Hepatocyte (in vitro differentiated cells): ENCODE data around the gene IP6K3. TPM values are rescaled to one million over a fixed set of nuclear protein-coding genes. Genes with fewer than 3 reads are reported as not detected.

Experiments used
- DNase-seq: peaks from one replicate; pipeline ENCODE4 v3.0.0-alpha.2; 2016; ENCODE audit warnings: low spot score
- H2AFZ ChIP-seq: fragments of 200-600 bp; sonication (generic); 2 replicates; pipeline ENCODE4 v1.6.0; 2016; ENCODE audit warnings: antibody characterized with exemption, mild to moderate bottlenecking
- H3K27ac ChIP-seq: fragments of 200-600 bp; sonication (generic); 2 replicates; pipeline ENCODE4 v1.5.1; 2016; ENCODE audit warnings: mild to moderate bottlenecking
- H3K27me3 ChIP-seq: fragments of 200-600 bp; sonication (generic); 2 replicates; pipeline ENCODE4 v1.6.1; 2016
- H3K36me3 ChIP-seq: fragments of 200-600 bp; sonication (generic); replicated peaks from 2 replicates; pipeline ENCODE4 v1.5.1; 2016; ENCODE audit warnings: low read depth; ENCODE audit not compliant: insufficient read depth
- H3K4me1 ChIP-seq: fragments of 200-600 bp; sonication (generic); 2 replicates; pipeline ENCODE4 v1.5.1; 2016; ENCODE audit warnings: mild to moderate bottlenecking, moderate library complexity; ENCODE audit not compliant: insufficient read depth
- H3K4me2 ChIP-seq: fragments of 200-600 bp; sonication (generic); 2 replicates; pipeline ENCODE4 v1.6.0; 2016
- H3K4me3 ChIP-seq: fragments of 200-600 bp; sonication (generic); 2 replicates; pipeline ENCODE4 v1.5.1; 2016; ENCODE audit warnings: mild to moderate bottlenecking
- H3K79me2 ChIP-seq: fragments of 200-600 bp; sonication (generic); 2 replicates; pipeline ENCODE4 v1.6.0; 2017; ENCODE audit warnings: mild to moderate bottlenecking
- H3K9me2 ChIP-seq: fragments of 200-600 bp; sonication (generic); replicated peaks from 2 replicates; pipeline ENCODE4 v1.6.0; 2017; ENCODE audit warnings: mild to moderate bottlenecking; ENCODE audit not compliant: insufficient read depth
- H3K9me3 ChIP-seq: fragments of 200-600 bp; sonication (generic); 2 replicates; pipeline ENCODE4 v1.5.1; 2016; ENCODE audit warnings: low read depth, mild to moderate bottlenecking
- H4K20me1 ChIP-seq: fragments of 200-600 bp; sonication (generic); 2 replicates; pipeline ENCODE4 v1.6.0; 2016; ENCODE audit warnings: mild to moderate bottlenecking; ENCODE audit not compliant: insufficient read depth, poor library complexity, severe bottlenecking
- CTCF ChIP-seq: fragments of 200-600 bp; sonication (generic); IDR thresholded peaks from 2 replicates; pipeline ENCODE4 v1.5.1; 2016; ENCODE audit warnings: antibody characterized with exemption, mild to moderate bottlenecking; ENCODE audit not compliant: poor library complexity
- EZH2 ChIP-seq: fragments of 200-600 bp; sonication (generic); IDR thresholded peaks from 2 replicates; pipeline ENCODE4 v1.6.1; 2016; ENCODE audit warnings: antibody characterized with exemption, mild to moderate bottlenecking, borderline replicate concordance
- EZH2phosphoT487 ChIP-seq: fragments of 200-600 bp; sonication (generic); IDR thresholded peaks from one replicate; pipeline ENCODE4 v1.6.1; 2018; ENCODE audit warnings: antibody characterized with exemption, mild to moderate bottlenecking, low read depth, moderate library complexity; ENCODE audit not compliant: unreplicated experiment, severe bottlenecking
- WGBS: methylation state at CpG from one replicate; pipeline ENCODE4 v1.1.6; 2016; ENCODE audit warnings: low lambda C conversion rate; ENCODE audit errors: missing lambda C conversion rate; 5-methylcytosine and 5-hydroxymethylcytosine counted together
- polyA plus RNA-seq: library from polyadenylated mRNA; unstranded; fragments of >200 nt; fragmentation: Nextera tagmentation; extraction: Ambion mirVana; gene quantifications from 2 replicates; pipeline ENCODE4 v1.2.1, GENCODE V29; 2016
- total RNA-seq: library from RNA; depleted of rRNA; stranded (reverse); fragments of >200 nt; gene quantifications from 2 replicates; pipeline ENCODE4 v1.2.3, GENCODE V29; 2014

The IP6K3 gene
- total and polyA plus RNA-seq, 2 experiments from 2014 or later: 9.5 to 25.3 TPM

GRCh38 chr6:33717934-33718455 lies 28.7 kb downstream of the IP6K3 start:
- H3K9me3 ChIP-seq: no peaks in the 10 kb centered on the region
- no peaks in the 10 kb centered on the region for H4K20me1 ChIP-seq
- no peaks in the 10 kb centered on the region for H3K36me3 ChIP-seq
- no peak overlapping the region for H3K4me3 ChIP-seq
- H3K4me1 ChIP-seq: peaks cover 15% of the 10 kb centered on the region
- 49% methylated on average over 5 of the region's 6 CpGs for WGBS
- no peaks in the 10 kb centered on the region for H3K27me3 ChIP-seq
- H3K27ac ChIP-seq: peak overlapping the region; percentile 63
- TF ChIP-seq CTCF (no peak), EZH2 (no peak)
- H2AFZ ChIP-seq: no peak overlapping the region
- H3K4me2 ChIP-seq: peak overlapping the region; percentile 45
- DNase-seq: peak; percentile 61
- H3K9me2 ChIP-seq: no peaks in the 10 kb centered on the region
- H3K79me2 ChIP-seq: no peaks in the 10 kb centered on the region

- Histone ChIP-seq H2AFZ (no peak overlapping the region), H3K79me2 (no peaks in the 10 kb centered on the region), H3K36me3 (no peaks in the 10 kb centered on the region), H3K9me2 (no peaks in the 10 kb centered on the region), H3K9me3 (no peaks in the 10 kb centered on the region), H3K27ac (no peak overlapping the region), H3K4me1 (peaks cover 17% of the 10 kb centered on the region), H3K27me3 (no peaks in the 10 kb centered on the region), H3K4me3 (no peak overlapping the region), H4K20me1 (no peaks in the 10 kb centered on the region), H3K4me2 (peak overlapping the region; percentile 45)
- no peak for DNase-seq
- WGBS: 71% methylated on average over 8 of the region's 8 CpGs
- TF ChIP-seq CTCF (no peak), EZH2 (no peak), EZH2phosphoT487 (no peak)
These were observed 29.6 kb downstream of the IP6K3 start for GRCh38 chr6:33716890-33717632.

GRCh38 chr6:33716379-33716778 lies 30.3 kb downstream of the IP6K3 start:
- no peaks in the 10 kb centered on the region for H3K79me2 ChIP-seq
- H3K9me3 ChIP-seq: no peaks in the 10 kb centered on the region
- H3K36me3 ChIP-seq: no peaks in the 10 kb centered on the region
- H3K4me1 ChIP-seq: peaks cover 20% of the 10 kb centered on the region
- H3K9me2 ChIP-seq: no peaks in the 10 kb centered on the region
- no peak overlapping the region for H3K4me2 ChIP-seq
- H4K20me1 ChIP-seq: no peaks in the 10 kb centered on the region
- WGBS: 85% methylated on average over 7 of the region's 7 CpGs
- H3K27me3 ChIP-seq: no peaks in the 10 kb centered on the region
- no peak overlapping the region for H2AFZ ChIP-seq
- DNase-seq: no peak
- H3K4me3 ChIP-seq: no peak overlapping the region
- TF ChIP-seq EZH2 (no peak), CTCF (no peak), EZH2phosphoT487 (no peak)
- H3K27ac ChIP-seq: no peak overlapping the region
